GM18909 (cell line): ENCODE results near the gene ATPAF1.
"Not testable (repeated sequence)": the region's sequence is repeated elsewhere in the genome, so short reads cannot be mapped to it uniquely, and the experiment has no call there.

Experiments used
- ATAC-seq: cut with Tn5 transposase; IDR thresholded peaks from one replicate; pipeline ENCODE4 v1.9.1; 2021; ENCODE audit warnings: mild to moderate bottlenecking; ENCODE audit not compliant: unreplicated experiment, poor library complexity

Gene ATPAF1, protein sequence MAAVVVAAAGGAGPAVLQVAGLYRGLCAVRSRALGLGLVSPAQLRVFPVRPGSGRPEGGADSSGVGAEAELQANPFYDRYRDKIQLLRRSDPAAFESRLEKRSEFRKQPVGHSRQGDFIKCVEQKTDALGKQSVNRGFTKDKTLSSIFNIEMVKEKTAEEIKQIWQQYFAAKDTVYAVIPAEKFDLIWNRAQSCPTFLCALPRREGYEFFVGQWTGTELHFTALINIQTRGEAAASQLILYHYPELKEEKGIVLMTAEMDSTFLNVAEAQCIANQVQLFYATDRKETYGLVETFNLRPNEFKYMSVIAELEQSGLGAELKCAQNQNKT

DNA sequence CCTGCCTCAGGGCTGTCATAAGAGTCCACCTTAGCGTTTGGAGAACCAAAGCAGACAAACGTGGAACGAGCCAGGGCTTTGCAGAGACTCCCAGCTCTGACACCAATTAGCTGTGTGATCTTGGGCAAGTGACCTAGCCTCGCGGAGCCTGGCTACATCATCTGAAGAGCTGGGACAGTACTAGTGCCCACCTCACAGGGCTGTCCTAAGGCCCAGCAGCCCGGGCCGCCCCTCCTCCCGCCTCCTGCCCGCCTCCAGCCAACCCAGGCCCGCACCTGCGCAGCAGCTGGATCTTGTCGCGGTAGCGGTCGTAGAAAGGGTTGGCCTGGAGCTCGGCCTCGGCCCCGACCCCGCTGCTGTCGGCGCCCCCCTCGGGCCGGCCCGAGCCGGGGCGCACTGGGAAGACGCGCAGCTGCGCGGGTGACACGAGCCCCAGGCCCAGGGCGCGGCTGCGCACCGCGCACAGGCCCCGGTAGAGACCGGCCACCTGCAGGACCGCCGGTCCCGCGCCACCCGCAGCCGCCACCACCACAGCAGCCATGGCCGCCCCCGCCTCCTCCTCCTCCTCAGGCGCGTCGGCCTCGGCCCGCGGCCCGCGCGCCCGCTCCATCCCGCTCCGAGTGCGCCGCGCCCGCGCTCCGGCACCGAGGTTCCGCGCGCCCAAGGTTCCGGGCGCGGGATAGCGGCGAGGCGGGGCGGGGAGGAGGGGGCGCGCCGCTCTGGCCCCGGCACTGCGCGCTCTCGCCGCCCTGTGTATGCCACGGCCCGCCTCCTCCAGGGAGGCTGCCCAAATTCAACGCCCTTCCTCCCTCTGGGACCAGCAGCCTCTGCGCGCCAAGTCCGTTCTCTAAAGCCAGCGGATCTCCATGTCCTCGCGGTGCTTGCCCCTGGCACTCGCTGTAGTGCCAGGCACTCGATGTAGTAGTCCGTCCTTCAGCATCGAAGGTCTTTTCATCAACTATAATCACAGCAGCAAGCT, at the start of gene ATPAF1:
Gene ATPAF1 (minus strand): TSS at position 583 of the 979 bp plus-strand sequence. CDS start 42 bp downstream, at position 541.
- peak; percentile 74 for ATAC-seq

DNA sequence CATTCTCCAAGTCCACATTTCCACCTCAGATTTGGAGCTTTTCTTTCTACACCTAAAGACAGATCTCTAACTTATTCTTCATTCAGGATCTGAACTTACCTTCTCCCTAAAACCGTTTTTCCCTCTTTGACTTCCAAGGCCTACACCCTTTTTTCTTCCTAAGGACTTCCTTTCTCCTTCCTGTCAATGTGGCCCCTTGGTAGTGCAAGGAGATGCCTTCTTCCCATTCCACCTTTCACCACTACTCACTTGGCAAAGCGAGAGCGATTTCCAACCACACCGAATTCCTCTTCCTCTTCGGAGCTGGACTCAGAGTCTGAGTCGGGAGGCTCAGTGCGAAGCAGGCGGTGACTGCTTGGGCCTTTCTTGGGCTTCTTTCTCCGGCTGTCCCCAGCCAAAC, 49.5 kb upstream of the ATPAF1 start:
- no peak for ATAC-seq

DNA sequence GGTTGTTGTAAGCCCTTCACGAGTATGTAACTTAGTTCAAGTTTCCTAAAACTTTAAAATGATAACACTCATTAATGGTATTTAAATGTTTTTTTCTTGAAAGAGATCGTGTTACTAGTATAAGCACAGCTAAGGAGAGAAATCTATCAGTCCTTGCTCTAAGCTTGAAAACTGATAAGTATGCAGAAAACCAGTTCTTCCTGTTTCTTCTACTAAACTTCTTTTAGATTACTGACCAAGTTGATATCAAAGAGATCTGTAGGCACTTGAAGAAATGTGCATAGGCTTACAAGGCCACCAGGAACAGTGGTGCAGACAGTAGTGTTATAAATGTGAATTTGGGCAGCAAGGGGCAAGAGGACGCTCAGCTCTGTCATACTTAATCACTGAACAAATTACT, 46.8 kb upstream of the ATPAF1 start:
- ATAC-seq = no peak

DNA sequence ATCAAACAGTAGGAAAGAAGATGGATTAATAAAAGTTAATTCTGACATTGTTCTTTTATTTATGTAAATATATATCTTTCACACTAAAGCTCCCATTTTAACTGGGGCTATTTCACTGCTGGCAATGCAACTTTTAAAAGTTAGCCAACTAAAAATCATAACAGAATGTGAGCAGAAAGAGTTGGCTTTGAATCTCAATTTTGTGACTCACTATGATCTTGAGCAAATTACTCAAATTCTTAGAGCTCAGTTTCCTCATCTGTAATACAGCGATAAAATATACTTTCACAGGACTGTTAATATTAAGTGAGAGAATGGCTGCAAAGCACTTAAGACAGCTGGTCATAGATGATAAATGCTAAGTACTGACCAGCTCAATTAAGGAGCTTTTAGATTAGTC, 40.0 kb upstream of the ATPAF1 start:
- ATAC-seq = no peak

DNA sequence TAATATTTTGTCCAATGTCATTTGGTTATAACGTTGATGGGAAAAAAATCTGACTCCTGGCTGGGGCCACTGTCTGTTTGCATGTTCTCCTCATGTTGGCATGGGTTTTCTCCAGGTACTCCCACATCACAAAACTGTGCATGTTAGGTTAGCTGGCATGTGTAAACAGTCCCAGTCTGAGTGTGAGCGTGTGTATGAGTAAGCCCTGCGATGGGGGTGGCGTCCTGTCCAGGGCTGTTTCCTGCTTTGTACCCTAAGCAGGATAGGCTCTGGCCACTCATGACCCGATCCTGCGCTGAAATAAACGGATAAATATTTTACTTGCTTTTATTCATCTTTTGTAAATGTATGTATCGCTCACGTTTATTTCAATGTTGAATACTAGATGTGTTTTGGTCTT, 37.2 kb upstream of the ATPAF1 start:
- no peak for ATAC-seq

DNA sequence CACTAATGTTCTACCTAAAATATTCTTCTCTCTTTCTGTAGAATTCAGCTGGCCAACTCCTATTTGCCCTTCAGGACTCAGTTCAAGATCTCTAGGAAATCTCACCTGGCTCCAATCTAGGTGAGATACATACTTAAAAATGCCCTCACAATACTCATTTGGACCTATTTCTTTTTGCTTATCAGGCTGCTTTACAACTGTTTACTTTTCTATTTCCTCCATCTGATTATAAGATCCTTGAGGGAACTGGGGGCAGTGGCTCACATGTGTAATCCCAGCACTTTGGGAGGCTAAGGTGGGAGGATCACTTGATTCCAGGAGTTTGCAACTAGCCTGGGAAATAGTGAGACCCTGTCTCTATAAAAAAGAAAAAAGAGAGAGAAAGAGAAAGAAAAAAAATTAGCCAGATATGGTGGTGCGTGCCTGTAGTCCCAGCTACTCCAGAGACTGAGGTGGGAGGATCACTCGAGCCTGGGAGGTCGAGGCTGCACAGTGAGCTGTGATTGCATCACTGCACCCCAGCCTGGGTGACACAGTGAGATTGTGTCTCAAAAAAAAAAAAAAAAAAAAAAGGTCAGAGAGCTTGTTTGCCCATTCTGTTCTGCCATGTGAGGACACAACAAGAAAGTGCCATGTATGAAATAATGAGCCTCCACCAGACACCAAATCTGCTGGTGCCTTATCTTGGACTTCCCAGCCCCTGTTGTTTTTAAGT, 35.9 kb upstream of the ATPAF1 start:
- ATAC-seq = no peak

DNA sequence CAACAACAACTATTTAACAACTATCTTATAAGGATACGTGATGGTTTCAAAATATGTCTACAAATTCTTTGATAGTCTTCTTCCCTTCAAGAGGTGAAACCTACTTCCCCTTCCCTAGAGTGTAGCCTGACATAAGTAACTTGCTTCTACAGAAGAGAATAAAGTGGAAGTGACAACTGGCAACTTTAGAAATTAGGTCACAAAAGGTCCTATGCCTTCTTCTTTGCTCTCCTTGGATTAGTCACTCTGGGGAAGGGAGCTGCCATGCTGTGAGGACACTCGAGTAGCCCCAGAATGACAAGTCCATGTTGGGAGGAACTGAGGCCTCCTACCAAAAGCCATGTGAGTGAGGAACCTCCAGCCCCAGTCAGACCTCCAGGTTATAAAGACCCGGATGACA, 31.5 kb upstream of the ATPAF1 start:
- no peak for ATAC-seq

DNA sequence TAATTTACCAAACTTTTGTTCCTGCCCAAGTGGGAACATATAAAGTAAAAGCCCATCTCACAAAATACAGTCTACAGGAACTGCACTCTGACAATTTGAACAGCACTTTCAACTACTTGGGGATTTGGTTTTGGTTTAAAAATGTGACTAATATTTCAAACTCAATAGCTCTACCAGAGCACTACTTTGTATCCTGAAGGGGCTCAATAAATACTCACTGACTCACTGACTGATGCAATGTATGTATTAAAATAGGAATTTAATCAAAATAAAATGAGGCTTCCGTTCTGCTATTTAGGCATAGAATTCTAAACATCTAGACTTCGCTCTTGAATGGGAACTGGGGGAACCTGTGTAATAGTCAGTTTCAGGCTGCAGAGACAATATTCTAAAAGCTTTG, 28.9 kb upstream of the ATPAF1 start:
- no peak for ATAC-seq

DNA sequence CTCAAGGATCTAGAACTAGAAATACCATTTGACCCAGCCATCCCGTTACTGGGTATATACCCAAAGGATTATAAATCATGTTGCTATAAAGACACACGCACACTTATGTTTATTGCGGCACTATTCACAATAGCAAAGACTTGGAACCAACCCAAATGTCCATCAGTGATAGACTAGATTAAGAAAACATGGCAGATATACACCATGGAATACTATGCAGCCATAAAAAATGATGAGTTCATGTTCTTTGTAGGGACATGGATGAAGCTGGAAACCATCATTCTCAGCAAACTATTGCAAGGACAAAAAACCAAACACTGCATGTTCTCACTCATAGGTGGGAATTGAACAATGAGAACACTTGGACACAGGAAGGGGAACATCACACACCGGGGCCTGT, 26.5 kb upstream of the ATPAF1 start:
- not testable (repeated sequence) for ATAC-seq

DNA sequence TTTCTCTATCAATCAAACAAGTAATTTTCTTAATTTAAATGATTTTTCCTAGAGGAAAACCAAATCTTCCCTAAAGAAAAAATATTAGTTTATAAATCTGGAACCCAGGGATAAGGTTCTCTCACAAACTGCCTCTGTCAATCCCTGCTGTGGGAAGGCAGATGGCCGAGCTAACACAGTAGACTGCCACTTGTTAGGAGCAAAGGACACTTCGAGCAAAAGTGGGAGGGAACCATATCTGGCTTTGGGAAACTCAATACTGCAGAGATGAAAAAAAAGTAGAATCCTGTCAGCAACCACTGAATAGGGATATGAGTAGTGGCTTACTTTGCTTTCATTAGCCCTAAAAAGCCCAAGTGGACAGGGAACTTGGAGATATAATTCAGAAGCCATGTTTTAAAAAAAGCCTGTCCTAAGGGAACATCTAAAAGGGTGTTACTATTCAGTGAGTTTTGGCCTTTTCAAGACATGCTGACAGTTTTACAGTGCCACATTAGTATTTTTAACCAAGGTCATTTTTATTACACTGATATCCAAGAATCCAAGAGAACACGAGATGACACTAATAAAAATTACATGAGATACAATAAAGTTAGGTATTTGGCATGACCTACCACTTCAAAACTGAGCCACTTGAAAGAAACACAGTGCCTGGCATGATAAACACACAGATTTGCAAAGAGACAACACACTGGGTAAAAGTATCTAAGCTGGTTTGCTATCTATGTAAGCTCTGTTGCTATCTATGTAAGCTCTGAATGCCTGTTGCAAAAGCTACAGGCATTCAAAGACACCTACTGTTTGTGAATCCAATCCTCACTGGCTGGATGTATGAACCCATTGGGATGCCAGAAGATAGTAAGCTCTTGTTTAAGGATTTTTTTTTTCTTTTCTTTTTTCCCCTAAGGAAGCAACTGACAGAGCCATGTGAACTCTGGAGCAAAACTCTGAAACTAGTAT, 24.9 kb upstream of the ATPAF1 start:
- ATAC-seq = no peak

DNA sequence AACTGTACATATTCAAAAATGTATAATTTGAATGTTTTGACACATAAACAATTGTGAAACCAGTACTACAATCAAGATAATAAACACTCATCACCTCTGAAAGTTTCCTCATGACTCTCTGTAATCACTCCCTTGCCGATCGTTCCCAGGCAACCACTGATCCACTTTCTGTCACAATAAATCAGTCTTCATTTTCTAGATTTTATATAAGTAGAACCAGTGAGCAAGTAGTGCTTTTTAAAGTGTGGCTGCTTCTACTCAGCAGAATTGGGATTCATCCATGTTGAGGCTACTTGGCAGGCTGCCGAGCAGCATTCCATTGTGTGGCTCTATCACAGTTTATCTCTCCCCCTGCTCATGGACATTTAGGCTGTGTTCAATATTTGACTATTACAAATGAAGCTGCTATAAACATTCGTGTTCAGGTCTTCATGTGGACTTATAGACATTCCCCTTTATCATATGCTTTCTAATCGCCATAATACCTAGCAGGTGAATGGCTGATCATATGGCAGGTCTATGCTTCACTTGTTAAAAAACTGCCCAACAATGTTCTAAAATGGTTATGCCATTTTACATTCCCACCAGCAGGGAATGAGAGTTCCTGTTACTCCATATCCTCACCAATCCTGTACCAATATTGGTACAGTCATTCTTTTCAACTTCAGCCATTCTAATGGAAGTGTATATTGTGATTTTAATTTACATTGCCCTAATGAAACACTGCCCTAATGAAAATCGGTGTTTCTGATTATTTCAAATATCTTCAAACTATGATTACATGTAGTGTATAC, 24.0 kb upstream of the ATPAF1 start:
- no peak for ATAC-seq

DNA sequence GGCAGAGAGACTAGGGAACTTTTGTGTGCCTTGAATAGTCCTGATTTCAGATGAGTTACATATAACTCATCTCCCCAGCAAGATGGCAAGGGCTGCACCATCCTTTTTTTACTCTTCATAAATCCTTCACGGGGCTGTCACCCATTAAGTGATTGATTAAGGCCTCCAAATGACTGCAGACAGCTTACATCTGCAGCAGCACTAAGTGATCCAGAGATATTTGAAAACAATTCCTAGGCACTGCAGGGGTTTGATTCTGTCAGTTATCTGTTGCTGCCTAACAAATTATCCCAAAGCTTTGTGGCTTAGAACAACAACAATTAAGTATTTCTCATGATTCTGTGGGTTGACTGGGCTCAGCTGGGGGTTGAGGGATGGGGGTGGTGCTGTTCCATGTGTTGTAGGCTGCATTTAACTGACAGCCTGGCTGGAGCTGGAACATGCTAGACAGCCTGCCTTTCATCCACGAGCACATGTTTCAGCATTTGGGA, 22.8 kb upstream of the ATPAF1 start:
- ATAC-seq = no peak

DNA sequence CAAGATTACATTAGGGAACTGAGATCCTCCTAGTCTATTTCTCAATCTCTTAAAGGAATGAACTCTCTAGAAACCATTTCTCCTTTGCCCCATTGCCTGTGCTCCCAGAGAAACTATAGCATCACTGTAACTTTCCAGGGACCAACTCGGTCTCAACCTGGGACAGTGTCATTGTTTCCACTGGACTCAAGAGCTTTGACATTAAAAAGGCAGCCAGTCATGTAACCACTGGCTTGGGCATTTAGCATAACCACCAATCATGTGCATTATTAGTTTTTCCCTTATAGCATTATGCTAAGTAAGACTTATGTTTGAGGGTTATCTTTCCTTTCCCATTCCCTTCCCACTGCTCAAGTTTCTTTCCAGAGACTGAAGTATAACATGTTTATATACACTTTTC, 21.7 kb upstream of the ATPAF1 start:
- no peak for ATAC-seq

DNA sequence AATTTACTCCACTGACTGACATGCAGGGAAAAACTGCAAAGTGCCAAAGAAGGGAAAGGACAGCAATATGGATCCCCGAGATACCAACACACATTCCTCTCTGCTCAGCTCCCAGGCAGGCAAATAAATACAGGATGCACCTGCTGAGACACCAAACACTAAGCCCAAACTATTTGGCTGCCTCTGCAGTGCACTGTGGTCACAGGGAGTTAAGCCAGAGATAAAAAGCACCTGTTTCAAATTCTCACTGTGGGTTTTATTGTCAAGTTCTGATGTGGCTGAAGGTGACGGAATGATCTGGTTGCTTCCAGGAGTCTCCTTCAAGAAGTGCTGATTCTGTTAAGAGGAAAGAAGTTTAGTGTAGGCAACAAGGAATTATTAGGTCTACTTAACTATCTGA, 21.2 kb upstream of the ATPAF1 start:
- ATAC-seq = no peak

DNA sequence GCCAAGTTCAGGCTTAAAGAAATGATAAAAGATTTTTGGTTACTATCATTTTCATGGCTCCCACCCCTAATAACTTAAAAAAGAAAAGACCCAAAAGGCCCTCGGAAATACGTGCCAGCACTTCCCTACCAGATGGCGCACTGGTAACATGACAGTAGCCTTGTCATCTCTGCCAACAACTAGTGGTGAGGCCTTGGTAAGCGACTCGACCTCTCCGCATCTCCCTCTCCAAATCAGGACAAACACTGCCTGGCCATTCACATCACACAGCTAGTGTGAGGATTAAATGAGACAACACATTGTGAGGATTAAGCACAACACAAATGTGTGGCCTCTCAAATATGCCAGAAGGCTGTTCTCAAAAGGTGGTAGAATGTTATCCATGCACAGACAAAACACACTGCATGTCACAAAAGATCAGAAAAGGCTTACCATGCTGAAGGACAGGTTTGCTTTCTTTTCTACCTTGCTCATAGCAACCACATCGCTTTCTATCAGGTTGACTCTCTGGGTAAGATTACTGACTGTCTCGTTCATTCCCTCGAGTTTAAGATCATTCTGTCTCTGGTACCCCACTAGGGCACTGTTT, 19.9 kb upstream of the ATPAF1 start:
- ATAC-seq = no peak

DNA sequence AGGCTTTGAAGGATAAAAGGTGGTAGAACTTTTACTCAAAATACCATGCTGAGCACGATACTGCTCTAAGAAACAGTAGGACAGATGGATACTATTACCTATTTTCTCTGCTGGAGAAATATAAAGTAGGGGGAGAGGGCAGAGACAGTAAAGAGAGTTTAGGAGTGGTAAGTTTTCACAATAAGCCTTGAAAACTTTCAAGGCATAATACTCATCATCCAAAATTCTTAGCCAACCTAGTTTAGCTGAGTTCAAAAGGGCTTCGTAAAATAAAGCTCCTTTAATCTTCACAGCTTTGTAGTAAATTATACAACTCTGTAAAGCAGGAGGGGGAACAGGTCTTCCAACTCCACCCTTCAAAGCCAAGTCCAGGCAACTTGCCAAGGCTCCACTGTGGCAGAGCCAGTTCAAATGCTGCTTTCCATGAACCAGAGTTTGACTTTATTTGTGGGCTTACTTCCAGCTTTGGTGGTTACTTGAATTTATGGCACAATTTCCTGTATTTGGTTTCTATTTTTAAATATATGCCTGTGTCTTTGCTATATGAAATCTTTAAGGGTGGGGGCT, 19.0 kb upstream of the ATPAF1 start:
- ATAC-seq = no peak

DNA sequence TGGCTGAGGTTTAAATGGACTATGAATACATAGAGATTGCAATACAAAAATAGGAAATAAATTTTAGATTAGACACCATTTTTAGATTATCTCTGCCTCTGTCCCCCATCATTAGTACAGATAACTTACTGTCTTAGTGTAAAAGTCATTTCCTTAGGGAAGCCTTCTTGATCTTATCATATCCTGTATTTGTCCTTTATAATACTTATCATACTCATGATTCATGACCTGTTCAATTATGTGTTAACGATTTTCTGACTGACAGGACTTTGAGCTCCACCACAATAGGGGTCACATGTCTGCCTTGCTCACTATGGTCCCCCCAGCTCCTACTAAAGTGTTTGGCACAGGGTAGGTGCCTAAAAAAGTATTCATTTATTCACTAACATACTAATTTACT, 18.1 kb upstream of the ATPAF1 start:
- no peak for ATAC-seq

DNA sequence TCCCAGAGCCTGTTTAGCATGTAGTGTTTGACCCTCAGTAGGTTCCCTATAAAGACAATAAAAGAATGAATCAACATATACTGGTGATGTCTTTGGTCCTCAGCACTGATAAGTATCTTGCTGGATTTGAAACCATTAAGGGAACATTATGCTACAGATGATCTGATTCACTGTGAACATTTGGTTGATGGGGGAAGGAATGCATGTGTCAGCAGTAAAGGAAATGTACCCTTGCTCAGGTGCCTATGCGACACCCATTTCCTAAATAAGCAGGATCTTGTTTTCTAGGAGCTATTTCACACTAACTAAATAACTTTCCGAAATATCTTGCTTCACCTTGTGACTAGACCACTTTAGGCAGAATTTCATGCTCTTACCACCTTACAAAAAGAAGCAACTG, 16.5 kb upstream of the ATPAF1 start:
- no peak for ATAC-seq
